ENCODE measurements around the gene NT5DC1.
A peak's percentile ranks its signal among the peaks of the same experiment; 100 is the strongest.

Gene NT5DC1

GRCh38 chr6:116244284-116244683, 143.6 kb downstream of the NT5DC1 start:
- DNase-seq (ENCODE audit: low read depth in 2 of 2), result no peak

DNA sequence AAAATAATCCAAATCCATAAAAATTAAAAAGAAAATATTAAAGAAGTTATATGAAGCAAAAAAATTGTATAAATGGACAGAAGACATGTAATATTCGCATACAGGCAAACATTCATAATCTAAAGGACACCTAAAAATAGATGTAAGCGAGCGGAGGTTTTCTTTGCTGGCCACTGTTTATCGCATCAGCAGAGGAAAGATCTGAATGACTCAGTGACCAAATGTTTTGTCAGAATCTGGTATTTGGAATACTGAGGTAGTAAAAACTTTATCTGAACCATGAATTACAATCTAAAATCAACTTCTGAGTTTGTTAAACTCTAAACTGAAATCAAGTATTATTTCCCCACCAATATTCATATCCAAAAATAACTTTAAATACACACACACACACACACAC, 145.4 kb downstream of the NT5DC1 start:
- no peak for DNase-seq (ENCODE audit: low read depth in 2 of 2)

- no peak for DNase-seq (ENCODE audit: low read depth in 2 of 2)
These were observed 146.6 kb downstream of the NT5DC1 start for GRCh38 chr6:116247285-116247684.

GRCh38 chr6:116248577-116248976, 147.9 kb downstream of the NT5DC1 start:
- DNase-seq (ENCODE audit: low read depth in 2 of 2), result no peak

DNA sequence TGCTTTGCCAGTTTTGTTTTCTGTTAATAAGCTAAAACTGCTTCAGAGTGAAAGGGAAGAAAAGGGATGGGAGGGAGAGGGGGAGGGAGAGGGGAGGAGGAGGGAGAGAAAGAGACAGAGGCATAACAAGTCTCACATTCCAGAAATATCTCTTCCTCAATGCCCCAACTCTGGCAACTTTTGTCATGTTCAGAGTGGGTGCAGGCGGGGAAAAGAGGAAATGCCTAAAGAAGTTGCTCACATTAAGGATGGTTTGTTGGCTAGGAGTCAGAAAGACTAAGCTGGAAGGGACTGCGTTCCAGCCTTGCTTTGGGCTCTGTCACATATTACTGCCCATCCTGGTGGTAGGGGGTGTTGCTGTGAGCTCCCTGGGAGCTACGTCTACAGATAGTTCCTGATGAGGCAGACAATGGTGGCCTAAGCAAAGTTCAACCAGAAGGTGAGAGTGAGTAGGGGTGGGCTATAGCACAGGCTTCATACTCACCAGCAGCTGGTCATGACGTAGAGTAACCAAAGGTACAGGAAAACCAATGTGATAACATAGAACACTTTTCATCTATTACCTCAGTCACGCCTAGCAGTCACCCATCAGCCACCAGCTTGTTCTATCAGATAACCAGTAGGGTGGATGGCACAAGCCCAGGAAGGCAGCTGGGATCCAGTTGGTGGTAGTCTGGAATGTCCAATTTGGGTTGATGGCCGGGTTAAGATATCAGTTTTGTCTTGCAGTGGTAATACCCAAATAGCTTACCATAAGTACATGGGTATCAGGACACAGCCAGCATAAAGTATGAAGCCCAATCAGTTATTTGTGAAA, 151.1 kb downstream of the NT5DC1 start:
- no peak for DNase-seq (ENCODE audit: low read depth in 2 of 2)

GRCh38 chr6:116253188-116253504, 152.5 kb downstream of the NT5DC1 start:
- no peak for DNase-seq (ENCODE audit: low read depth in 2 of 2)

- DNase-seq (ENCODE audit: low read depth in 2 of 2), result peak; percentile 74 to 83
These were observed 153.0 kb downstream of the NT5DC1 start, which contains the start of gene TSPYL4 for GRCh38 chr6:116253505-116254296. TSS of gene TSPYL4 (minus strand) at chr6:116254075. CDS start at chr6:116254008, 67 bp downstream.

- DNase-seq (ENCODE audit: low read depth in 2 of 2), result no peak
These were observed 153.8 kb downstream of the NT5DC1 start for GRCh38 chr6:116254297-116255056.

DNA sequence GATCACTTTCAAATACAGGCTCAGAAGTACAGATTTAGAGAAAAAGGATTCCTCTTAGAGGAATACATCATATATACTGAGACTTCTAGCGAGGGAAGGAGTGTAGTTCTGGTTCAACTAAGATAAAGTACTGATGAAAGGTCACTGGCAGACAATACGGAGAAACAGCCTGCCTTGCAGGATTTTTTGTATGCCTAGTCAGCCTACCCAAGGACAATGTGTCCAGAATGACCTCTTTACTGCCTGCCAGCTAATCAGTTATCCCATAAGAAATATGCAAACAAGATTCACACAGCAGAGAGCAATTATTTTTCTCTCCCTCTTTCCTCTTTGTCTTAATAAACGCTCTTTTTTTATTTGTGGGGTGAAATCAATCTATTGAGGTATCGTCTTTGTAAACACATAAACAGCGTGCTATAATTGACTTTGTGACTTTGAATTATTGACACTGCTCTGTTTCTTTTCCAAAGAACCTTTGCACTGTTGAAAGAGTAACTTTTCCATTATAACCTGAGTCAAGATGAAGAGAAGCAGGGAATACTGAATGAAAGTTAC, 154.7 kb downstream of the NT5DC1 start:
- no peak for DNase-seq (ENCODE audit: low read depth in 2 of 2)

DNA sequence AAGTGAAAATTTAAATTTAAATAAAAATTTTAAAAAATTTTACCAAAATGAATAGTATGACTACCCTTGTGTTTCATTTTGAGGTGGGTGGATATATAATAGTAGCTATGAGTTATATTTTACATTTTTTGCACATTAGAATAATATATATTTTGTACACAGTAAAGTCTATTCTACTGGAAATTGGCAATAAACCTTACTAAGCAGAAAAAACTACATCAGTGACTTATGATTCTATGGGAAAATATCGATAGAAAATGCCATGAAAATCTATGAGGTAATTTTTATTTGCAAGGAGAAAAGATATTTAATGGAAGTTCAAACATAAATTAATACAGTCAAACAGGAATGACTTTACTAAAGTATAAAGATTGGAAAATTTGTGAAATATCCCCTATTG, 156.0 kb downstream of the NT5DC1 start:
- no peak for DNase-seq (ENCODE audit: low read depth in 2 of 2)

GRCh38 chr6:116258520-116258919, 157.9 kb downstream of the NT5DC1 start:
- DNase-seq (ENCODE audit: low read depth in 2 of 2), result no peak

- DNase-seq (ENCODE audit: low read depth in 2 of 2), result no peak
These were observed 162.7 kb downstream of the NT5DC1 start for GRCh38 chr6:116263353-116263752.

GRCh38 chr6:116265041-116265829, 164.6 kb downstream of the NT5DC1 start:
- no peak for DNase-seq (ENCODE audit: low read depth in 2 of 2)

- DNase-seq (ENCODE audit: low read depth in 2 of 2), result no peak
These were observed 166.2 kb downstream of the NT5DC1 start for GRCh38 chr6:116266803-116267202.

DNA sequence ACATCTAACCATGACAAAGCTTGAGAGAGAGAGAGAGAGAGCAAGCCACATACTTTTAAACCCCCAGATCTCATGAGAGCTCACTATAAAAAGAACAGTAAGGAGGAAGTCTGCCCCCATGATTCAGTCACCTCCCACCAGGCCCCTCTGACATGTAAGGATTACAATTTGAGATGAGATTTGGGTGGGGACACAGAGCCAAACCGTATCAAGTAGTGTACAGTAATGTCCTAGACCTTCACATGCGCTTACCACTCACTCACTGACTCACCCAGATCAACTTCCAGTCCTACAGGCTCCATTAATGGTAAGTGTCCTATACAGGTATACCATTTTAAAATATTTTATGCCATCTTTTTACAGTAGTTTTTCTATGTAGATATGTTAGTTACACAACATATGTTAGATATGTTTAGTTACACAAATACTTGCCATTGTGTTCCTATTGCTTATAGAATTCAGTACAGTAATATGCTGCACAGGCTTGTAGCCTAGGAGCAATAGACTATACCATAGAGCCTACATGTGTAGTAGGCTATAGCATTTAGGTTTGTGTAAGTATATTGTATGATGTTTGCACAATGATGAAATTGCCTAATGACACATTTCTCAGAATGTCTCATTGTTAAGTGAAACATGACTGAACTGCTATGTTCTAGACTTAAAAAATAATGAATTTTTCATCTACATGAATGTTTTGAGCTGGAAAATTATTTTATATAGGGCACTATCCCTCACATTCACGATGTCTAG, 167.4 kb downstream of the NT5DC1 start:
- DNase-seq (ENCODE audit: low read depth in 2 of 2), result no peak

DNA sequence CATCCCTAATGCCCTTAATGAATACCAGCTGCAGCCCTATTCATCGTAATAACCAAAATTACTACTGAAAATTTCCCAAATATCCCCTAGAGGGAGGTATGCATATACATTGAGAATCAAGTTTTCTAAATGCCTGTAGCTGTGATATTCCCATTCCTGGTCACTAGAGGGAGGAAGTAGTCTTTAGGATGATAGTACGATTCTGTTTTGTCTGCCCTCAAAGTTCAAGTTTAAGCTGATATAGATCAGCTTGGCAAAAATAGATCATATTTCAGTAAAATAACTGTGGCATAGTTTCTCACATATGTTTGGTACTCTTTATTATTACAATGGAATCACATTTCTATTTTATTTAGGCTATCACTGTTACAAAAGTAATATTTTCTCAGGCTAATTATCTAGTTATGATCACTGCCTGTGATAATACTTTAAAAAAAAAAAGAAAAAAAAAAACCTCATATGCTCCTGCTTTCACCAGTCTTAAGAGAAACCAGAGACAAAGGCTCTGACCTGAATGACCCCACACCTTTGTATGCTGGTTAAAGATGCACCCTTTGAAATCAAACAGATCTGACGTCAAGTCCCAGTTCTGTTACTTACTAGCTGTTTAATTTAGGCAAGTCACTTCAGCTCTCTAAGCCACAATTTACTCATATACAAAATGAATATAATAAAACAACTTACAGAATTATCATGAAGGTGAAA, 168.1 kb downstream of the NT5DC1 start:
- no peak for DNase-seq (ENCODE audit: low read depth in 2 of 2)

DNA sequence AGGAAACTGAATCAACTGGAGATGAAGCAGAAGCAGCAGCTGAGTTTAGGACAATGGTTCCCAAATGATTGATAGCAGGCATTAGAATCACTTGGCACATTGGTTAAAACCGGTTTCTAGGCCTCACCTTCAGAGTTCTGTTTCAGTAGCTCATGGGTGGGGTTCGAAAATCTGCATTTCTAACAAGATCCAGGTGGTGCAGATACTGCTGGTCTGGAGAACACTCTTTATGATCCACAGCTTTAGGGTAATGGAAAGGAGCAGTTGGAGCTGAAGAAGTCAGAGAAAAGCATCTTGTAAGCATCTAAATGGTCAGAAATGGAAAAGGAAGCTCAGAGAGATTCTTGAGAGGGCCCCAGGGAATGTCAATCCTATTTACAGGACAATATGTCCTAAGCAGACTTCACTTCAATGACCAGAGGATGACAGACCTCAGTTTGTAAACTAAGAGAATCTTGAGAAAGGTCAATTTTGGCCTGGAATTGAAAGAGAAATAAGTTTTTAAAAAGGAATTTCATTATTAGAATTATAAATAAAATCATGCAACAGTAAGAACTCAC, 170.6 kb downstream of the NT5DC1 start:
- DNase-seq (ENCODE audit: low read depth in 2 of 2), result no peak

- DNase-seq (ENCODE audit: low read depth in 2 of 2), result no peak
These were observed 176.5 kb downstream of the NT5DC1 start for GRCh38 chr6:116277124-116277523.

DNA sequence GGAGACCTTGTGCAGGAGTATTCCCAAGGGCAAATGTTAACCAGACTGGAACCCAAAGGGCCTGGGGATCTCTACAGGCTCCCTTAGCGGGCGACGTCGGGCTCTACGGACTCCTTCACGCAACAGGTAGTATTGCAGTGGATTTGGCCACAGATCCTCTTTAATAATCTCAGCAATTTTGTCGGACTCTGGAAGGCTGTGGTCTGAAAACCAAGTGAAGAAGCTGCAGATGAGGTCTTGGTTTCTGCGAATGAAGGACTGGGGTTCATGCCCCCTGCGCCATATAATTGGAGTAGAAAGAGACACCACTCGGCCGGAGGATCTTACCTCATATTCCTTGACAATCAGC, 177.8 kb downstream of the NT5DC1 start:
- no peak for DNase-seq (ENCODE audit: low read depth in 2 of 2)

DNA sequence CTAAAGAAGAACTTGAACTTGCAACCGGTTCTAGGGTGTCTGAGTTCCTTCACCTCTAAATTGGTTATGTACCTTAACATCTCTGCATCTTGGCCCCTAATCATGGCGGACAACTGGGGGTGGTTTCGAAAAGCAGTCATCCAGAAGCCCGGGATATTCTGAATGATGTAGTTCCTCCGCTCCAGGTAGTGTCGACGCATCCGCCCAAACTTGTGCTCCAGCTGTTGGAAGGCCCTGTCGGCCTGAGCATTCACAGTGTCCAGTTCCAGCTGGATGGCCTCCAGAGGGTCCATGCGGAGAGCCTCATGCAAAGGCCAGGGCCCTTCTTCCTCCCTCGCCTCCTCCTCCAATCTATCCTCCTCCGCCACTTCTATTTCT, 178.2 kb downstream of the NT5DC1 start:
- DNase-seq (ENCODE audit: low read depth in 2 of 2), result peak in 1 of 2 experiments; percentile 22

Measured in stimulated activated CD4-positive, alpha-beta T cell treated with anti-CD3 and anti-CD28 coated beads, Interleukin-12 subunit alpha, Interleukin-12 subunit beta, amount 100 ng/mL, for 24 hours (primary cell).